CD14-positive monocyte (primary cell): ENCODE results near the gene PKNOX2. TPM values are rescaled to one million over a fixed set of nuclear protein-coding genes. Genes with fewer than 3 reads are reported as not detected.

Source experiments
- DNase-seq, 3 donors: peaks; one replicate each; pipeline ENCODE4 v3.0.0-alpha.2; 2011 to 2022
- H2AFZ ChIP-seq: 2 replicates; pipeline ENCODE4 v1.6.0; 2012; ENCODE audit warnings: mild to moderate bottlenecking, low read depth, low read length, inconsistent platforms; ENCODE audit not compliant: insufficient read depth, poor library complexity, severe bottlenecking
- H3K27ac ChIP-seq, 2 donors: 1 replicate in 1 of 2; 2 replicates in 1 of 2; pipeline ENCODE4 v1.5.1; 2012 to 2013; ENCODE audit warnings: low read length in 2 of 2, control low read depth in 1 of 2, inconsistent platforms in 1 of 2, low read depth in 1 of 2, mild to moderate bottlenecking in 1 of 2
- H3K27me3 ChIP-seq, 2 donors: one replicate each; pipeline versions ENCODE4 v1.6.0 to v1.6.1; 2011 to 2013; ENCODE audit warnings: low read length in 2 of 2; ENCODE audit not compliant: control insufficient read depth in 2 of 2, insufficient read depth in 2 of 2
- H3K36me3 ChIP-seq, 2 donors: replicated peaks in 1 of 2; 1 replicate in 1 of 2; 2 replicates in 1 of 2; pipeline versions ENCODE4 v1.5.1 to v1.6.1; 2012 to 2013; ENCODE audit warnings: low read length in 2 of 2, control low read depth in 1 of 2, inconsistent platforms in 1 of 2, mild to moderate bottlenecking in 1 of 2; ENCODE audit not compliant: insufficient read depth in 2 of 2, control insufficient read depth in 1 of 2
- H3K4me1 ChIP-seq, 2 donors: 1 replicate in 1 of 2; 2 replicates in 1 of 2; pipeline versions ENCODE4 v1.5.1 to v1.6.1; 2012 to 2013; ENCODE audit warnings: low read length in 2 of 2, control low read depth in 1 of 2, inconsistent platforms in 1 of 2, mild to moderate bottlenecking in 1 of 2, moderate library complexity in 1 of 2; ENCODE audit not compliant: insufficient read depth in 2 of 2, control insufficient read depth in 1 of 2
- H3K4me2 ChIP-seq: replicated peaks from 2 replicates; pipeline ENCODE3; 2012; ENCODE audit warnings: low read length, moderate library complexity, mild to moderate bottlenecking; ENCODE audit not compliant: poor library complexity, severe bottlenecking; ENCODE audit errors: extremely low read depth
- H3K4me3 ChIP-seq, 3 experiments: fragments of 200-600 bp in 1 of 3; sonication (generic) in 1 of 3; replicated peaks in 1 of 3; 1 replicate in 2 of 3; 2 replicates in 1 of 3; pipeline ENCODE4 v1.5.1; 2011 to 2013; ENCODE audit warnings: low read length in 3 of 3, mild to moderate bottlenecking in 3 of 3, control low read depth in 2 of 3, low read depth in 2 of 3, inconsistent platforms in 1 of 3, moderate library complexity in 1 of 3
- H3K79me2 ChIP-seq: 2 replicates; pipeline ENCODE4 v1.6.0; 2012; ENCODE audit warnings: mild to moderate bottlenecking, control low read depth, inconsistent platforms, low read length, moderate library complexity; ENCODE audit not compliant: insufficient read depth
- H3K9ac ChIP-seq: 2 replicates; pipeline ENCODE4 v1.6.0; 2017; ENCODE audit warnings: low read length, mild to moderate bottlenecking; ENCODE audit not compliant: insufficient read depth, poor library complexity, severe bottlenecking
- H3K9me3 ChIP-seq, 2 donors: replicated peaks in 1 of 2; 1 replicate in 1 of 2; 2 replicates in 1 of 2; pipeline versions ENCODE4 v1.5.1 to v1.6.1; 2012 to 2013; ENCODE audit warnings: low read length in 2 of 2, control low read depth in 1 of 2; ENCODE audit not compliant: control insufficient read depth in 1 of 2, insufficient read depth in 1 of 2
- H4K20me1 ChIP-seq: 2 replicates; pipeline ENCODE4 v1.6.0; 2012; ENCODE audit warnings: mild to moderate bottlenecking, low read length, control low read depth, moderate library complexity; ENCODE audit not compliant: insufficient read depth
- H3K27ac Mint-ChIP-seq, 7 donors: one replicate each; pipeline ENCODE4 v1.8.0; 2020; ENCODE audit warnings: mild to moderate bottlenecking in 7 of 7, mixed read lengths in 7 of 7, moderate library complexity in 6 of 7, inconsistent platforms in 2 of 7
- H3K27me3 Mint-ChIP-seq, 3 donors: one replicate each; pipeline ENCODE4 v1.8.0; 2021 to 2022; ENCODE audit warnings: low read depth in 3 of 3, mild to moderate bottlenecking in 3 of 3, mixed read lengths in 3 of 3, moderate library complexity in 3 of 3, inconsistent platforms in 1 of 3
- H3K36me3 Mint-ChIP-seq, 2 donors: one replicate each; pipeline ENCODE4 v1.8.0; 2020; ENCODE audit warnings: mixed read lengths in 2 of 2, inconsistent platforms in 1 of 2, mild to moderate bottlenecking in 1 of 2
- H3K4me1 Mint-ChIP-seq: one replicate; pipeline ENCODE4 v1.8.0; 2020; ENCODE audit warnings: mild to moderate bottlenecking, mixed read lengths
- H3K4me3 Mint-ChIP-seq, 2 donors: one replicate each; pipeline ENCODE4 v1.8.0; 2020; ENCODE audit warnings: mild to moderate bottlenecking in 2 of 2, mixed read lengths in 2 of 2, moderate library complexity in 1 of 2
- H3K9me3 Mint-ChIP-seq, 7 donors: one replicate each; pipeline ENCODE4 v1.8.0; 2020 to 2022; ENCODE audit warnings: mixed read lengths in 7 of 7, mild to moderate bottlenecking in 6 of 7, moderate library complexity in 6 of 7, inconsistent platforms in 2 of 7
- WGBS: methylation state at CpG from one replicate; pipeline ENCODE4 v1.1.5; 2013; ENCODE audit warnings: missing lambda C conversion rate; ENCODE audit not compliant: insufficient coverage; 5-methylcytosine and 5-hydroxymethylcytosine counted together
- intact Hi-C, 2 donors: fragments of 100-400 bp; cut with micrococcal nuclease; formaldehyde crosslinking; loops; one replicate each; pipeline versions ENCODE4 v1.15.0 to v1.15.1; 2023
- polyA plus RNA-seq, 3 donors: library from polyadenylated mRNA; depleted of rRNA in 1 of 3; unstranded in 2 of 3; stranded (reverse) in 1 of 3; fragments of 300-500 nt in 2 of 3; fragments of >200 nt in 1 of 3; fragmentation: Illumina TruSeq in 2 of 3; gene quantifications; 1 replicate in 2 of 3; 2 replicates in 1 of 3; pipeline ENCODE4 v1.2.3, GENCODE V29; 2012 to 2021
- TF ChIP-seq, protein P1 (sequence below): fragments of 200-600 bp; IDR thresholded peaks from one replicate; pipeline ENCODE4 v1.8.0; 2022; ENCODE audit warnings: antibody characterized with exemption, mild to moderate bottlenecking

The PKNOX2 gene
- polyA plus RNA-seq, 3 donors, result not detected

DNA sequence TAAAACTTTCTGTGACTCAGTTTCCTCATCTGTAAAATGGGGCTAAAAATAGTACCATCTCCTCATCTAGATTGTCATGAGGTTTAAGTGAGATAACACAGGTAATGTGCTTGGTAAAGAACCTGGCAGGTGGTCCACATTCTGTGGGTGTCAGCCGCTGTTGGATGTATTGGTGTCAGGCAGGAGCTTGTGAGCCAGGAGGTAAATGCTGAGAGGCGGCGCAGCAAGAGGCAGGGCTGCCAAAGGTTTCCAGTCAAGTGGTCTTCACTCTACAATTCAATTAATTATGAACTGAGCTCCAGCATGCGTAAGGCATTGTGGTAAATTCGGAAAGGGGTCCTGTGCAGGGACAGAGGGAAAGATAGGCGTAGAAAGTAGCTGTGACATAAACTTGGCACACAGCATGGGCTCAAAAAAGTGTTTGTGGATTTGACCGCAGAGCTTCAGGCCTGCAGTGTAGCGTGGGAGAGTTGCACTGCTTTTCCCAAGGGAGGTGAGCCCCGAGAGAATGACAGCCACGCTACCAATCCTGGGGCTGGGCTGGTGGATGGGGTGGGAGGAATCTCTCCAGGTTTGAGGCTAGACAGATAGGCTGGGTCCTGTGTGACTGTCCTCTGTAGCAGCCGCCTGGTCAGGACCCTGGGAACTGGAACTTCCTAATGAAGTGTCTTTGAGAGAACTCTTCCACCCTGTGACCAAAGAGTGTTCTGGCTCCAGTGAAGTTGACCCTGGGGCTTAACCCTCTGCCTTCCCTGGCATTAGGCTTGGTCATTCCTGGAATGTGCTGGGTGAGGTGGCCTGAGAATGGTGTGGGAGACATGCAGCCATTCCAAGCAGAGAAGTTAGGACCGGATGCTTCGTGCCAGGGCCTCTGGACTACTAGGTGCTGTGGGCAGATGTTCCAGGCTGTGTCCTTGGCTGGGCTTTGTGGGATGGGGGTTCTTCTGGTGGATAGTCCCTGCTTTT is 209.2 kb downstream of the PKNOX2 start:
- Histone ChIP-seq H3K9me3 (no peaks in the 10 kb centered on the region), H2AFZ (no peak overlapping the region), H3K36me3 (no peaks in the 10 kb centered on the region), H3K4me3 (no peak overlapping the region), H3K4me2 (no peak overlapping the region), H3K9ac (no peak overlapping the region), H3K27ac (no peak overlapping the region), H3K4me1 (no peaks in the 10 kb centered on the region), H3K79me2 (no peaks in the 10 kb centered on the region), H3K27me3 (peaks cover 0 to 39% of the 10 kb centered on the region in 2 donors), H4K20me1 (no peaks in the 10 kb centered on the region)
- 90% methylated on average over 9 of the region's 13 CpGs for WGBS
- intact Hi-C loops, result no loop called here
- Mint-ChIP-seq H3K4me3 (no peak overlapping the region), H3K27me3 (peaks cover 40 to 43% (median 41%) of the 10 kb centered on the region in 3 donors), H3K9me3 (peaks cover 0 to 1% (median 0%) of the 10 kb centered on the region in 7 donors), H3K27ac (no peak overlapping the region), H3K4me1 (no peaks in the 10 kb centered on the region), H3K36me3 (no peaks in the 10 kb centered on the region)
- TF ChIP-seq, protein P1, sequence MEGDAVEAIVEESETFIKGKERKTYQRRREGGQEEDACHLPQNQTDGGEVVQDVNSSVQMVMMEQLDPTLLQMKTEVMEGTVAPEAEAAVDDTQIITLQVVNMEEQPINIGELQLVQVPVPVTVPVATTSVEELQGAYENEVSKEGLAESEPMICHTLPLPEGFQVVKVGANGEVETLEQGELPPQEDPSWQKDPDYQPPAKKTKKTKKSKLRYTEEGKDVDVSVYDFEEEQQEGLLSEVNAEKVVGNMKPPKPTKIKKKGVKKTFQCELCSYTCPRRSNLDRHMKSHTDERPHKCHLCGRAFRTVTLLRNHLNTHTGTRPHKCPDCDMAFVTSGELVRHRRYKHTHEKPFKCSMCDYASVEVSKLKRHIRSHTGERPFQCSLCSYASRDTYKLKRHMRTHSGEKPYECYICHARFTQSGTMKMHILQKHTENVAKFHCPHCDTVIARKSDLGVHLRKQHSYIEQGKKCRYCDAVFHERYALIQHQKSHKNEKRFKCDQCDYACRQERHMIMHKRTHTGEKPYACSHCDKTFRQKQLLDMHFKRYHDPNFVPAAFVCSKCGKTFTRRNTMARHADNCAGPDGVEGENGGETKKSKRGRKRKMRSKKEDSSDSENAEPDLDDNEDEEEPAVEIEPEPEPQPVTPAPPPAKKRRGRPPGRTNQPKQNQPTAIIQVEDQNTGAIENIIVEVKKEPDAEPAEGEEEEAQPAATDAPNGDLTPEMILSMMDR, result no peak
- DNase-seq, result no peak

DNA sequence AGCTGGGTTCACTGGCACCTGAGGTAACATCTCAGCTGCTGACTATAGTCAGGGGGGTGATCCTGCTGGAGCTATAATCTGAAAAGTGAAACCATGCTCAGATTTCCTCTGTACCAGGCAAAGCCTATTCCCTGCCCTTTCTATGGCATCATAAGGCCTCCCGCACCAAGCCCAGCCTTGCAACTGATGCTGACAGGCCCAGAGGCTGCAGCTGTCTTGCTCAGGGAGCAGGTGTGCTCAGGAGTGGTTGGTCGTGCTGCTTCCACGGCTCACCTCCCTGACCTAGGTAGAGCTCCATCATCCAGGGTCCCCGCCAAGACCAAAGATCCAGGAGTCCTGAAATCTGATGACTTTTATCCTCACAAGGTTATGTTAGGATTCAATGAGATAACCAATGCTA is 209.8 kb downstream of the PKNOX2 start:
- Histone ChIP-seq H3K9me3 (no peaks in the 10 kb centered on the region), H3K27ac (no peak overlapping the region), H2AFZ (no peak overlapping the region), H3K4me2 (no peak overlapping the region), H3K79me2 (no peaks in the 10 kb centered on the region), H3K36me3 (no peaks in the 10 kb centered on the region), H3K4me1 (no peaks in the 10 kb centered on the region), H3K9ac (no peak overlapping the region), H3K27me3 (peaks cover 0 to 36% of the 10 kb centered on the region in 2 donors), H3K4me3 (no peak overlapping the region), H4K20me1 (no peaks in the 10 kb centered on the region)
- DNase-seq, result no peak
- Mint-ChIP-seq H3K36me3 (no peaks in the 10 kb centered on the region), H3K27ac (no peak overlapping the region), H3K4me1 (no peaks in the 10 kb centered on the region), H3K27me3 (peaks cover 42 to 45% (median 43%) of the 10 kb centered on the region in 3 donors), H3K9me3 (peaks cover 0 to 1% (median 0%) of the 10 kb centered on the region in 7 donors), H3K4me3 (no peak overlapping the region)
- 100% methylated on average over 1 of the region's 4 CpGs for WGBS
- intact Hi-C loops, result no loop called here
- TF ChIP-seq, protein P1, result no peak
